Kidney (tissue), 14 donors: ENCODE data around the gene SNUPN. TPM values are rescaled to one million over a fixed set of nuclear protein-coding genes. Genes with fewer than 3 reads are reported as not detected.
A peak's percentile ranks its signal among the peaks of the same experiment; 100 is the strongest.

Experiments
- DNase-seq, 5 donors: peaks; one replicate each; pipeline ENCODE4 v3.0.0-alpha.2; 2013 to 2020
- FAIRE-seq: peaks from 2 replicates; lab custom pipeline; 2012; peaks lifted over from hg19 to GRCh38; lab: Jason Lieb, UNC
- H3K27ac ChIP-seq, 2 donors: one replicate each; pipeline ENCODE4 v1.7.0; 2013; ENCODE audit warnings: low read depth in 2 of 2, low read length in 2 of 2, inconsistent platforms in 1 of 2
- H3K27me3 ChIP-seq: one replicate; pipeline ENCODE4 v1.7.1; 2013; ENCODE audit warnings: low read length, inconsistent platforms; ENCODE audit not compliant: control insufficient read depth, insufficient read depth
- H3K36me3 ChIP-seq, 3 donors: one replicate each; pipeline versions ENCODE4 v1.7.0 to v1.7.1; 2013; ENCODE audit warnings: low read length in 3 of 3, control low read depth in 1 of 3, inconsistent platforms in 1 of 3; ENCODE audit not compliant: insufficient read depth in 3 of 3, control insufficient read depth in 2 of 3
- H3K4me1 ChIP-seq, 3 donors: one replicate each; pipeline versions ENCODE4 v1.7.0 to v1.7.1; 2013; ENCODE audit warnings: low read length in 3 of 3, inconsistent platforms in 1 of 3, low read depth in 1 of 3; ENCODE audit not compliant: control insufficient read depth in 2 of 3, insufficient read depth in 2 of 3
- H3K4me3 ChIP-seq, 3 donors: one replicate each; pipeline versions ENCODE4 v1.7.0 to v1.8.1; 2013; ENCODE audit warnings: low read length in 3 of 3, control low read depth in 1 of 3, inconsistent platforms in 1 of 3
- H3K9ac ChIP-seq, 3 donors: one replicate each; pipeline versions ENCODE4 v1.7.0 to v1.7.1; 2013; ENCODE audit warnings: low read length in 3 of 3, control low read depth in 1 of 3, inconsistent platforms in 1 of 3
- H3K9me3 ChIP-seq, 3 donors: one replicate each; pipeline versions ENCODE4 v1.7.0 to v1.7.1; 2013; ENCODE audit warnings: low read length in 3 of 3, control low read depth in 1 of 3, inconsistent platforms in 1 of 3; ENCODE audit not compliant: control insufficient read depth in 2 of 3, insufficient read depth in 1 of 3
- CTCF ChIP-seq: IDR thresholded peaks from 3 replicates; pipeline ENCODE4 v1.5.1; 2012; ENCODE audit warnings: mild to moderate bottlenecking, moderate library complexity, borderline replicate concordance; ENCODE audit not compliant: insufficient read depth; ENCODE audit errors: extremely low read depth
- intact Hi-C: fragments of 100-400 bp; cut with DNase I; formaldehyde crosslinking; loops from one replicate; pipeline ENCODE4 v1.11.1; 2022
- polyA plus RNA-seq: library from polyadenylated mRNA; stranded (reverse); fragments of 350-450 nt; fragmentation: Illumina TruSeq; extraction: RNeasy Lipid Tissue Mini Kit (QIAGEN cat#74804); gene quantifications from one replicate; pipeline ENCODE4 v1.2.3, GENCODE V29; 2014; ENCODE audit warnings: low read depth, low replicate concordance; ENCODE audit not compliant: insufficient read depth
- total RNA-seq: library from RNA; stranded (reverse); fragmentation: NEBNext Ultra II Directional; extraction: Animal tissue kit (Norgen Biotek cat#: 25700); gene quantifications from one replicate; pipeline ENCODE4 v1.2.1, GENCODE V29; 2021
- donor health status: control.
- donor health status: control.
- donor health status: control.
- donor health status: control.
- donor health status: control.
- donor health status: DM: yes; HTN: yes; CAD: no.
- donor health status: Normal renal cell carcinoma (clear cell type).

Gene SNUPN
- total and polyA plus RNA-seq, 2 donors from 2014 or later = 24.1 to 37.4 TPM

- intact Hi-C loops = no loop called here
- Histone ChIP-seq H3K27ac (peak overlapping the region; percentile 37 to 57), H3K4me3 (no peak overlapping the region), H3K27me3 (no peaks in the 10 kb centered on the region), H3K9ac (no peak overlapping the region), H3K9me3 (no peaks in the 10 kb centered on the region), H3K36me3 (no peaks in the 10 kb centered on the region), H3K4me1 (peaks cover 0 to 16% (median 3%) of the 10 kb centered on the region in 3 donors)
- DNase-seq = peak in 2 of 5 donors; percentile 33 to 62
- FAIRE-seq = no peak
- no peak for TF ChIP-seq CTCF
Observed at GRCh38 chr15:75672646-75673425, 47.3 kb upstream of the SNUPN start.

DNA sequence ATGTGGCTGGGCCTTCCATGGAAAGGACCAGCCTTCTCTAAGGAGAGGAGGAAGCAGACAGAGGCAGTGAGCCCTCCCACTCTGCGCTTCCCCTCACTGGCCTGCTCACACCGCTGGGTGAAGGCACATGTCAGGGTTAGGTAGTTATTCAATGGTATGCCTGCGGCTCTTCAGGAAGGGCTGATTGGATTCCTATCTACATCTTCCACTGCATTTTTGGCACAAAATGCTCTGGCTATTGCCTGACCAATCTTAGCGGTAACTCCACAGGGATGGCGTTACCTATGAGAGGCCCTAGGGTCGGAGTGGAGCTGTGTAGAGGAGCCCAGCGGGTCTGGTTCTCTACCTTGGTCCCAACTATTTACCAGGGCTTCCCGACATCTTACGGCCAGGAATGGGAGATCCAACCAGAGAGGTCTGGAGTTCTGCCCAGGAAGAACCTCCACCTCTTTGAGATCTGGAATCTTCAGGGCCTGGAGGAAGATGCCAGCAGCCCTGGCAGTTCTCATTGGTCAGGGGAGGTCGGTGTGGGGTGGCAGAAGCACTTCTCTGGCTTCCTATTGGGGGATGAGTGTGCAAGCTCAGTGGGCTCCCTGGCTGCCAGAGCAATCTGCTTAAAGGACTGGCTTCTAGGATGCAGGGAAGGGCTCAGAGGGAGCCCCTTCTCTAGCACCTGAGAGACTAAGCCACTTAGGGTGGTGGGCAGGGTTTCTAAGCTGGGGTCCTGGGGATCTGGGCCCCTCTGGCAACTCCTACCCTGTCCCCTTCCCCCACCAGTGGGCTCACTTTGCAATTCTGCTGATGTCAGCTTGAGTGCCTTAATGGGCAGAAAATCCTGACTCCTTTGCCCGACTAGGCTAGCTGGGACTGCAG lies 46.4 kb upstream of the SNUPN start:
- Histone ChIP-seq H3K27ac (no peak overlapping the region), H3K27me3 (no peaks in the 10 kb centered on the region), H3K9me3 (no peaks in the 10 kb centered on the region), H3K4me1 (peaks cover 0 to 16% (median 3%) of the 10 kb centered on the region in 3 donors), H3K4me3 (no peak overlapping the region), H3K36me3 (no peaks in the 10 kb centered on the region), H3K9ac (no peak overlapping the region)
- no peak for FAIRE-seq
- DNase-seq = no peak
- no peak for TF ChIP-seq CTCF
- intact Hi-C loops = no loop called here

DNA sequence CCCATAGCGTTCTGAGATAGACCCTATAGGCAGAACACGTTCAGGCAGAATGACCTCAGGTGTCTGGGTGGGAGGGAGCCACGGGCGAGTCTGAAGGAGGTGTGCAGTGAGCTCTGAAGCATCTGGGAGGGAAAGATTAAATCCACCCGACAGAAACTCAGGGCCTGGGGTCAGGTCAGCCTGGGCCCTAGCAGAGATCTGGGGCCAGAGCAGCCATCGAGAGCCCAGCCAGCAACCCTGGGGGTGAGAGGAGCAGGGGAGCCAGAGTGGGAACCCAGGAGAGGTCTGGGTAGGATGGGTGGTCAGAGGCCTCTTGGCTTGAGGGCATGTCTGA lies 44.3 kb upstream of the SNUPN start:
- peaks cover 0 to 19% (median 3%) of the 10 kb centered on the region in 3 donors for H3K4me1 ChIP-seq
- FAIRE-seq = no peak
- H3K27ac ChIP-seq = no peak overlapping the region
- no peak overlapping the region for H3K4me3 ChIP-seq
- H3K36me3 ChIP-seq = no peaks in the 10 kb centered on the region
- no peaks in the 10 kb centered on the region for H3K9me3 ChIP-seq
- no peak for DNase-seq
- intact Hi-C loops = no loop called here
- no peak for TF ChIP-seq CTCF
- no peaks in the 10 kb centered on the region for H3K27me3 ChIP-seq
- H3K9ac ChIP-seq = no peak overlapping the region
